Fibroblast of pulmonary artery (primary cell): ENCODE data around the gene ATP6V1F.

Source experiments
- DNase-seq: peaks from one replicate; pipeline ENCODE4 v3.0.0-alpha.2; 2010; ENCODE audit warnings: low read depth
- H3K4me3 ChIP-seq: replicated peaks from 2 replicates; pipeline ENCODE4 v1.5.1; 2011; ENCODE audit warnings: low read depth, mild to moderate bottlenecking, control low read depth, low read length, moderate library complexity
- TF ChIP-seq, protein P1 (sequence below): IDR thresholded peaks from 2 replicates; pipeline ENCODE4 v1.5.1; 2011; ENCODE audit warnings: mild to moderate bottlenecking, control low read depth, low read length, inconsistent platforms; ENCODE audit errors: missing control alignments

The ATP6V1F gene

DNA sequence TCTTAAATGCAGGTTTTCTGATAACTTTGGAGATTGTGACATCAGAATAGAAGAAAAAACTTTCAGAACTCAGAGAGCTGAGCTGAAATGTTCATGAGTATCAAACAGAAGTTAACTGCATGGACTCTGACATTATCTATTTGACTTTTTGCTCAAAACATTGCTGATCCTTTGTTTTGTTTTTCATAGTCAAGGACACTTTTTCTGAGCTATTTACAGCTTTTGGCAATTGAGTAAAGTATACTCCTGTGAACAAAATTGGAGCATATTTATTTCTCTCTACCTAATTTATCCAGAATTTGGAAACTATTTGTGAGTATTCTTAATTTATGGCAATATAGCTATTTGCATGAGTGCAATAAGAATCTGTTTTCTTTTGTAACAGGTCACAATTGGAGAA, 36.7 kb downstream of the ATP6V1F start:
- H3K4me3 ChIP-seq = no peak overlapping the region
- TF ChIP-seq, protein P1, sequence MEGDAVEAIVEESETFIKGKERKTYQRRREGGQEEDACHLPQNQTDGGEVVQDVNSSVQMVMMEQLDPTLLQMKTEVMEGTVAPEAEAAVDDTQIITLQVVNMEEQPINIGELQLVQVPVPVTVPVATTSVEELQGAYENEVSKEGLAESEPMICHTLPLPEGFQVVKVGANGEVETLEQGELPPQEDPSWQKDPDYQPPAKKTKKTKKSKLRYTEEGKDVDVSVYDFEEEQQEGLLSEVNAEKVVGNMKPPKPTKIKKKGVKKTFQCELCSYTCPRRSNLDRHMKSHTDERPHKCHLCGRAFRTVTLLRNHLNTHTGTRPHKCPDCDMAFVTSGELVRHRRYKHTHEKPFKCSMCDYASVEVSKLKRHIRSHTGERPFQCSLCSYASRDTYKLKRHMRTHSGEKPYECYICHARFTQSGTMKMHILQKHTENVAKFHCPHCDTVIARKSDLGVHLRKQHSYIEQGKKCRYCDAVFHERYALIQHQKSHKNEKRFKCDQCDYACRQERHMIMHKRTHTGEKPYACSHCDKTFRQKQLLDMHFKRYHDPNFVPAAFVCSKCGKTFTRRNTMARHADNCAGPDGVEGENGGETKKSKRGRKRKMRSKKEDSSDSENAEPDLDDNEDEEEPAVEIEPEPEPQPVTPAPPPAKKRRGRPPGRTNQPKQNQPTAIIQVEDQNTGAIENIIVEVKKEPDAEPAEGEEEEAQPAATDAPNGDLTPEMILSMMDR = no peak
- no peak for DNase-seq

DNA sequence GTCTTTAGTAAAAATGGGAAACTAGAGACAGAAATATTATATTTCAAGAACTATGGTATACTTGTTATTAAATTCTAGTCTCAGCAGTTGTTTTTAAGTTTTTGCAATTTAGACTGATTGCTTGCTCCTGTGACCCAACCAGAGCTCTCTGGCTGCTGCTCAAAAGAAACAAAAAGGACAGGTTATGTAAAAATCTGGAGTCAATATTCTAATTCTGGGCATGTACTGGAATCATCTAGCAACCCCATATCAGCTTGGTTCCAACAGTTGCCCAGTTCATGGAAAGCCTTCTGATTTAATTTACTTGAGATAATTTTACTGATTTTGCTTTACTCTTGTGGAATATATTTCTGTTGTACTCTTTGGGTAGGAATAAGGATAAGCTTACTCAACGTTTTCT, 37.6 kb downstream of the ATP6V1F start:
- no peak overlapping the region for H3K4me3 ChIP-seq
- DNase-seq = no peak
- TF ChIP-seq, protein P1 = no peak

DNA sequence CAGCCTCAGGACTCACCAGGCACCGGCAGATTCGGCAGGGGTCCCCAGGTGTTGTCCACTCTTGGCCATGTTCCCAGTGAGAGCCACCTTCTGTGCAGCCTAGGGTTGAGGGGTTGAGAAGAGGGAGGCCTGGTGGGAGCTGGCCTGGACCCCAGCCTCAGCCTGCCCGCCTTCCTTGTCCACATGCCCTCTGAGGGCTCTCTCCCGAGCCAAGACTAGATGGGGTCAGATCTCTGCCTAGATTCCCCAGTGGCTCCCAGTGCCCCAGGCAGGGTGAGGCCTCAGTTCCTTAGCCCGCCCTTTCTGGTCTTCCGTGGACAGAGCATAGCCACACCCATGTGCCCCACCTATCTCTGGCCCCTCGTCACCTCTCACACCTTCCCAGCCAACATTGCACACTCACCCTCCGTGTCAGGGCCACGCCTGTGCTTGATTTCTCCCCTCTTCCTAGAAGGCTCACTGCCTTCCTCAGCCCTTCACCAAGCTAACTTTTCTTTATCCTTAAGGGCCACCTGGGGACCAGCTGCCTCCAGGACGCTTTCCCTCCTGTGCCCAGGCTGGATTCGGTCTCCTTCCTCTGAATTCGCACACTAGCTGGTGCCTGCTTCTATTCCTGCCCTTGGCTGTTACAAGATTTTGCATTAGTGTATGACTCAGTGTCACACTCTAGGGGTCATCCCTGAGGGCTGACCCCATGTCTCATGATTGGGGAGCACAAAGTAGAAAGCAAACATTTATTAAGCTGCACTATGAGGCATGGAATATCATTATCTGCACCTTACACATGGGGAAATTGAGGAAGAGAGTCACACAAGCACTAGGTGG, 40.3 kb downstream of the ATP6V1F start:
- no peak for DNase-seq
- no peak overlapping the region for H3K4me3 ChIP-seq
- TF ChIP-seq, protein P1 = no peak

DNA sequence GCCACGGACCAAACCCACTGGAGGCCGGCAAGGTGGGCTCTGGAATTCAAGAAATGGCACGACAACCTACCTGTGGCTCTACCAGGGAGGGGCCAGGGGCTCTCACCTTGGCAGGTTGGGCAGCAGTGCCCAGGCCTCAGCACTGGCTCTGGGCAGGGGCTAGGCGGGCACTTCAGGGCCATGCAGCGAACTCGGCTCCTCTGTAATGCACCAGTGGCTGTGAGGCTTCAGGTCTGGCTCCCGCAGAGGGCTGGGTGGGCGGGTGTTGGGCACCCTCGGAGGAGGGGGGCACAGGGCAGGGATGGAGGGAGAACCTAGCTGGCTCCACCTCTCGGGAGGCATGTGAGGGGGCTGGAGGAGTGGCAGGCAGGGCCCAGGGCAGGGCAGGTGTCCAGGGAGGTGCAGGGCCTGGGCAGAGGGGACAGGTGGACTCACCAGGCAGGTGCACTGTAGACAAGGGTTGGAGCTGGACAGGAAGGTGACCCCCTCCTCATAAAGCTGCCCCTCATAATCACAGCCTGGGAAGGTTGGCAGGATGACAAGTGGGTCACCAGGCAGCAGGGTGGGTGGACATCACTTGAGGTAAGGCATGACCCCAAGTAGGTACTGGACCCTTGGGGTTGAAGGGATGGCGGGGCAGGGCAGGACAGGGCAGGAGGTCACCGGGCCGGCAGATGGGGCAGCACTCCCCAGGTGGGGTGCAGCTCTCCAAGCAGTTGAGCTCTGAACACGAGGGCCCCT, 41.1 kb downstream of the ATP6V1F start:
- TF ChIP-seq, protein P1 = no peak
- DNase-seq = no peak
- no peak overlapping the region for H3K4me3 ChIP-seq

DNA sequence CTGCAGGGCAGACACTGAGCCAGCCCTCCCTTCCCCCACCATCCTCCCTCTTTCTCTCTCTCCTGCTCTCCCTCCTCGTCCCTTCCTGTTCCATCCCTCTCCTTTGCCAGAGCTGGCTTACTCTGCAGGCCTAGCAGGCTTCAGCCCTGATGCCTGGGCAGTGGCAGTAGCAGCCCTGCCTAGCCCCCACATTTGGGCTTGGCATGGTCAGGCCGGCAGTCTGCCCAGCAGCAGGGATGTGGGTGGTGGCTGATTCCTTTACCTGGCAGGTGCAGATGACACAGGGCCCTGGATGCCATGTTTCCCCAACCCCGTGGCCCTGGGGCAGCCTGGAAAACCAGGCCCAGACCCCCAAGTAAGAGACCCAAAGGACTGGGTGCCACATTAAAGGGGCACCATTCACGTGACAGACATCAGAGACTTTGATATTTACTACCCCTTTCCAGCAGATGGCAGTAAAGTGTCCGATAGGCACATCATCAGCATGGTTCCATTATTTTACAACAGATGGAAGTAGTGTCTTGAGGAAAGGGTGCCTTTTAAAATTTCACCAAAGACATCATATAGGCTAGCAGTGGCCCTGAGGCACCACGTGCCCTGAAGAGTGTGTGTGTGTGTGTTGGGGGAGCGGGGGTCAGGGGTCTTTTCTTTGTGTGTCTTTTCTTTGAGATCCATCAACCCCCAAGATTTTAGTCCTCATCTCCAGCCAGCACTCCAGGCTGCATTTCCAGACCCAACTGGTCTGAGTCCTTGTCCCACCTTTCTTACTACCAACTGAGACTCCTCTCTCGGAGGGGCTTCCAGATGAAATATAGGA, 41.9 kb downstream of the ATP6V1F start:
- H3K4me3 ChIP-seq = no peak overlapping the region
- DNase-seq = peak; percentile 72
- TF ChIP-seq, protein P1 = peak; percentile 68

DNA sequence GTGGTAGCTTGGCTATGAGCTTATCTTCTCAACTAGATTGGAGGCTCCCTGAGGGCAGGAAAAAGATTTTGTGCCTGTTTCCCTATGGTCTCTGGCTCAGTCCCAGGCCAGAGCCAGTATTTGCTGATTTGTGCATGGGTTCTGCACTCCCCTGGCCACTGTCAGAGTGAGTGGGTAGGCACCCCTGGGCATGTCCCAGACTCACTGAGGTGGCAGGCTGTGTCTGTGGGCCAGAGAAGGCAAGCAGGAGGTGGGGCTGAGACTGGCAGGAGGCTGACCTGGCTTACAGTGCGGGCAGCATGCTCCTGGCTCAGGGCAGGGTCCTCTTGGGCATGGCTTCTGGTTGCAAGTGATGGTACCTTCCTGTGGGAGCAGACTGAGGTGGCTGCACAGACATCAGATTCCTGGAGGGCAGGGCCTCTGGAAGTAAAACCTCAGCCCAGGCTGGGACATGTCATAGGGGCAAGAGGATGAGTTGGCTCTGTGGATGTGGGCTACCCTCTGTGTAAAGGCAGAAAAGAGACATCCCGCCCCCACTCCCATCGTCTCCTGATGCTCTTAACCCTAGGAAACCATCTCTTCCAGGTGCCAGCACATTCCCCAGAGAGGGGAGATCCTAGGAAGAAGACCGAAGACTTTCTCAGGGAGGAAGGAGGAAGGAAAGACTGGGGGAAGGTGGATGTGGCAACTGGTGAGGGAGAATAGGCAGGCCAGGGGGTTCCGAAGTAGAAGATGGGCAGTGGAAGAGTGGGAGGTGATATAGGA, 43.5 kb downstream of the ATP6V1F start:
- no peak for DNase-seq
- no peak overlapping the region for H3K4me3 ChIP-seq
- TF ChIP-seq, protein P1 = no peak
